ENCODE data around the gene ACSF2.

The ACSF2 gene

DNA sequence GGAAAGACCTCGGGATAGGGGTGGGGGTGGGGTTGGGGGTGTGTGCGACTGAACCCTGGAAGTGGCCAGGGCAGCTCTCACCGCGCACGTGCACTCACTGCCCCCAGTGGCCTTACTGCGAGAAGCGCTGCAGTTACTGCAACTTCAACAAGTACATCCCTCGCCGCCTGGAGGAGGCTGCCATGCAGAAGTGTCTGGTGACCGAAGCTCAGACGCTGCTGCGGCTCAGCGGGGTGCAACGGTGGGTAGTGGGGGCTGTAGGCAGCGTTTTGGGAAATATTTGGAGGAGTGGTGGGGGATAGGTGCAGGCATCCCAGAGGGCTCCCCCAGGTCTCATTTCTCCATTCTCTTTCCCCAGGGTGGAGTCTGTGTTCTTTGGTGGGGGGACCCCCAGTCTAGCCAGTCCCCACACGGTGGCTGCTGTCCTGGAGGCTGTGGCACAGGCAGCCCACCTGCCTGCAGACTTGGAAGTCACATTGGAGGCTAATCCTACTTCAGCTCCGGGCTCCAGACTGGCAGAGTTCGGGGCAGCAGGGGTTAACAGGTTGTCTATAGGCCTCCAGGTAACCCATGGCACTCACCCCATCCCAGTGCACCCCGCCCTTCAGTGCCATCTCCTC lies 53.6 kb downstream of the ACSF2 start:
- DNase-seq: peak; percentile 40

DNA sequence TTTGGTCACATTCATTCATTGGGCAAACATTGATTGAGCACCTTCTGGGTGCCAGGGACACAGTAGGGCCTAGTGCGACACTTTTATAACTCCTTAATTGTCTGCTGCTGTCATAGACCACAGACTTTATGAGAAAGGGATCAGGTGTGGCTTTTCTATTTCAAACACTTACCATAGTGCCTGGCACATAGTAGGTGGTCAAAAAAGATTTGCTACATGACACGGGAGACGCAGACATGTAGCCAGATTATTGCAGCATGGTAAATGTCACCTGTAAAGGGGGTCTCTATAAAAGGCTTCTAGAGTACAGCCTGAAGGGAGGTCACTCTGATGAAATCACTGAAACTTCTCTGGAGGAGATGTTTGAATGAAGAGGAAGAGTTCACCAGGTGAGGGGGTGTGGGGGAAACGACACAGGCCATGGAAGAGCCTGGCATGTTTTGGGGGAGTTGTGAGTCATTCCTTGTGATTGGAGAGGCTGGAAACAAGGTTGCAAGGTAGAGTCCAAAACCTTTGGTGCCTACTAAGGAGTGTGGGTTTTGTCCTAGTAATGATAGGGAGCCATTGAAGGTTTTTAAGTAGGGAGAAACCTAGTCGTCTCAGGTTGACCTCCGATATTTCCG lies 54.2 kb downstream of the ACSF2 start:
- no peak for DNase-seq

DNA sequence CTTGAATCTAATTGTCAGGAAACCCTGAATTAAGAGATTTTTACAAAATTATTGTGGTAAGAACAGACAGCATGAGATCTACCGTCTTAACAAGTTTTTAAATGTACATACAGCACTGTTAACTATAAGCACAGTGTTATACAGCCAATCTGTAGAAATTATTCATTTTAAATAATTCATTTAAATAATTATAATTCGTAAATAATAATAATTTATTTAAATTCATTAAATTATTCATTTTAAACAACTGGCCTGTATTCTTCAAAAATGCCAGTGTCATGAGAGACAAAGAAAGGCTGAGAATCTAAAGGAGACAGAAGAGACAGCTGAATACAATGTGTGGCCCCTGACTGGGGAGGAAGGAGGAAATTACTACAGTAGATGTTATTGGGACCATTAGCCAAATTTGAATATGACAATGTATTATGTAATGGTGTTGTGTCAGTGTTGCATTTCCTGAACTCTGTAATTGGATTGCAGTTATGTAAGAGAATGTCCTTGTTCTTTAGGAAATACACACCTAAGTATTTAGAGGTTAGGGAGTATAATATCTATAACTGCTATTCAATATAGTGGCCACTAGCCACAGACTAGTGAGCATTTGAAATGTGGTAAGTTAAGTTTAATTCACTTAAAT lies 55.0 kb downstream of the ACSF2 start:
- no peak for DNase-seq

DNA sequence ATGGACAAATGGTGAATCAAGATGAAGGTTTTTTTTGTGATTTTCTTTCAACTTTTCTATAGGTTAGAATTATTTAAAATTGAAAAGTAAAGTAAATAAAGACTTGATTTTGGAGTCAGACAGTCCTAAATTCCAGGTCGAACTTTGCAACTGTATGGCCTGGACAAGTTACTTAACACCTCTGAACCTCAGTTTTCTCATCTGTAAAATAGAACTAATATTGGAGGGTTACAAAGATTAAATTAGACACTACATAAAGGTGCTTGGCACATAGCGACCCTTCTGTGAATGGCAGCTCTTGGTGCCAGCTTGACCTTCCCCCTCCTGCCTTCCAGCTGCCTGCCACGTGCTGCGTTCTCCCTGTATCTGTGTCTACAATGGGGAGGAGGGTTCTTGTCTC lies 55.6 kb downstream of the ACSF2 start:
- no peak for DNase-seq

DNA sequence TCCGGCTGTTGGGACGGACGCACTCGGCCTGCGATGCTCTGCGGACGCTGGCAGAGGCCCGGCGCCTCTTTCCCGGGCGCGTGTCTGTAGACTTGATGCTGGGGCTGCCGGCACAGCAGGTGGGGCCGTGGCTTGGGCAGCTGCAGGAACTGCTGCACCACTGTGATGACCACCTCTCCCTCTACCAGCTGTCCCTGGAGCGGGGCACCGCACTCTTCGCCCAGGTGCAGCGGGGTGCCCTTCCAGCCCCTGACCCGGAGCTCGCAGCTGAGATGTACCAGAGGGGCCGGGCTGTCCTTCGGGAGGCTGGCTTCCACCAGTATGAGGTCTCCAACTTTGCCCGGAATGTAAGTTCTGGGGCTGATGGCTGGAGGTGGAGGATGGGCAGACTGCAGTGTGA lies 56.1 kb downstream of the ACSF2 start:
- no peak for DNase-seq

DNA sequence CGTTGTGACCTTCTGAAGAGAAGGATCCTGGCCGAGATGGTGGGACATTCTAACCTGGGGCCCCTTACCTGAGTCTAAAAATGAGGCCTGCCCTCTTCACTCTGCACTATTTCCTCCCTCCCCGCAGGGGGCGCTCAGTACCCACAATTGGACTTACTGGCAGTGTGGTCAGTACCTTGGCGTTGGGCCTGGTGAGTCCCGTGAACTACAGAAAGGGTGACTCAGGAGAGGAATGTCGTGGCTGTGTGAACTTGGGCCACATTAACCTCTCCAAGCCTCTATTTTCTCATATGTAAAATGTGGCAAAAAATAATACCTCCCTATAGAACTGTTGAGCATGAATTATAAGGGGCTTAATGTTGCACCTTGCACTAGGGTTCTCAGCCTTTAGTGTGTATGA lies 56.5 kb downstream of the ACSF2 start:
- DNase-seq: peak; percentile 42

DNA sequence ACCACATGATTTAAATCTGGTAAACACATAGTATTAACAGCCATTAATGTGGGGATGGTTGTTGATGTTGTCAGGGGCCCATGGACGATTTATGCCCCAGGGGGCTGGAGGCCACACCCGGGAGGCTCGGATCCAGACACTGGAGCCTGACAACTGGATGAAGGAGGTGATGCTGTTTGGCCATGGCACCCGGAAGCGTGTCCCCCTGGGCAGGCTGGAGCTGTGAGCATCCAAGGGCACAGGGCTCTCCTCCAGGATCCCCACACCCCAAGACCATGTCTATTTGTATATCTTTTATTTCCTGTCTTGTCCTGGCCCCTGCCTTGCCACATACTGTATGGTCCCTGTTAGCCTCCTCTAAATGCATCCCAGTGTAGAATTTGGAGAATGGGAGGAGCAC lies 57.2 kb downstream of the ACSF2 start:
- DNase-seq: no peak

DNA sequence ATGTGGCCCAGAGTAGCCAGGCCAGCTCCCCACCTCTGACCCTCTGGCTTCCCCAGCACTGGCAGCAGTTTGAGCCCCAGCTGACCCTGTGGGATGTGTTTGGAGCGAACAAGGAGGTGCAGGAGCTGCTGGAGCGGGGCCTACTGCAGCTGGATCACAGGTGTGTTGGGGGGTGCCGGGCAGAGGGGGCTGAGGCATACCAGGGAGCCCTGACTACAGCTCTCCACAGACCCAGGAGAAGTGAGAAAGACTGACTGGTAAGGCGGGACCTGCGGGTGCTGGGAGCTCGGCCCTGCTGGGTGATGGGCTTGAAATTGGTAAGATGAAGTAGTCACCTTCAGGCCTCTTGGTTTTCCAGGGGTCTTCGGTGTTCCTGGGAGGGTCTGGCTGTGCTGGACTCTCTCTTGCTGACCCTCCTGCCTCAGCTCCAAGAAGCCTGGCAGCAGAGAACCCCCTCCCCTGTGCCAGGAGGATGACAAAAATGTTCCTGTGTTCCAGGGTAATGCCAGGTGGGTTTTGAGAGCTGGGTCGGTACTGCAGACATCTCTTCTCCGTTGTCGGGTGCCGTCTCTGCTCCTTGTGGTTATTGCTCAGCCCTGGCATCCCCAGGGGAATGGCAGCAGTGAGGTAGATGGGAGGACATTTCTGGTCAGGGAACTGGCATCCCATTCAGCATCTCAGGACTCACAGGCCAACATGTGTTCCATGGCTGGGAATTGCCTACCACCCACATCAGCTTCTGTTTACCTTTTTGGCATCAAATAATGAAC lies 58.6 kb downstream of the ACSF2 start:
- DNase-seq: no peak

DNA sequence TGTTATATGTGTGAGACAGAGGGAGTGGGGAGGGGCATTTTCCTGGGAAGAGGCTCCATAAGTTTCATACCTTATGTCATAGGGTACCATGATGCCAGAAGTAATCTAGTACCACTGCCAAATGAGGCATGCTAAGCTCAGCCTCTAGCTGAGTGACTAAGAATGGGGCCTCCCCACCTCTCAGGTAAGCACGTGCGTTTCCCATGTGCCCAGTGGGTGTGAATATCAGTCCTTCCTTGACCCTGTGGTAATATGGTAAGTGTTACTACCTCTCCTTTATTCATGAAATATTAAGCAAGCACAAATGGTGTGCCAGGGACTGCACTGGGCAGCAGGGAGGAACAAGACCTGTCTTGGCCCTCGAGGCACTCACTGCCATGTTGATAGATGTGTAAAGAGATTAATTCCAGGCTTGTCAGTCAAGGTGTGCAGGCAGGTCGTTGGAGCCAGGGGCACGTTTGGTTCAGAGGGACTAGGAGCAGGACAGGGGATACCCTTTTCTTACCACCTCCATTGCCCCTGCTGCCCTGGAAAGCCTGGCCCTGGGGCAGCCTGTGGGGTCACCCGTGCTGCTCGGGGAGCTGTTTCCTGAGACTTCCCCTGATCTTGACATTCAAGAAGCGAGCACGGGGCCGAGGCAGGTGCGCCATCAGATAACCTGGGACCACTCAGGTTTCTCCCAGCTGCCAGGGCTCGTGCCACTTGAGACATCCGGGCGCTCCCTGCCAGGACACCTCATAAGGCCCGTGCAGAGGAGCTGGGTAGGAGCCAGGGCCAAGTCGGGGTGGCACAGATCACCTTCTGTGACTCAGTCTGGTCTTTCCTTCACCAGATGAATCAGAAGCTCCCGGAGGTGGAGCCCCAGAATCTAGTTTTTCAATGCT lies 61.4 kb downstream of the ACSF2 start:
- no peak for DNase-seq

DNA sequence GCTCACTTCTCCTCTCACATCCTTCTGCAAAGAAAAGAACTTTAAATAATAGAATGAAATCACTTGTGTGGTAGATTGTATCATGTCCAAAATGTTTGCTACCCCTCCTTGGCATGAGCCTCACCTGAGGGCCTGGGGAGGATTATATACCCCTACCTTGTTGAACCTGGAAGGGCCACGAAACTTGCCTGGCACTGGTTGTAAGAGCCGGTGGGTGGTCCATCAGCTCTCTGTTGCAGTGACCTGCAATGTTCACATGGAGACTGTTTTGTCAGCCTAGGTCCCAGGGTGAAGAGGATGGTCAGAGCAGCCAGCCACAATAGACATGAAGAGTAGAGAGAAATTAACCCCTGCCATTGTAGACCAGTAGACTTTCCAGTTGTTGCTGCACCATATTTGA lies 62.9 kb downstream of the ACSF2 start:
- no peak for DNase-seq

DNA sequence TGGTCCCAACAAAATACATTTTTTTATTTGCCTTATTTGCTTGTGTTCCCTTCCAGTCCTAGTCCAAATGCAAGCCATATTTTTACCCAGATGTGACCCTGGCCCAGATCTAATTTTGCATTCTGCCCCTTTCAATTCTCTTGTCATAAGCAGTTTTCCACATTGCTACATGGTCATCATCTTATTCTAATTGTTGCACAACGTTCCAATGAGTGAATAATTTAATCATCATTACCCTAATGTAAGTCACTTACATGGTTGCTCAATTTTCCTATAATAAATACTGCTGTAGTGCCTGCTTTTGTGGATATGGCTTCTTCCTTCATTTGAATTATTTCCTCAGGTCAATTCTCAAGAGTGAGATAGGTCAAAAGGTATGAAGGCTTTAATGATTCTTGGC lies 65.5 kb downstream of the ACSF2 start:
- no peak for DNase-seq

DNA sequence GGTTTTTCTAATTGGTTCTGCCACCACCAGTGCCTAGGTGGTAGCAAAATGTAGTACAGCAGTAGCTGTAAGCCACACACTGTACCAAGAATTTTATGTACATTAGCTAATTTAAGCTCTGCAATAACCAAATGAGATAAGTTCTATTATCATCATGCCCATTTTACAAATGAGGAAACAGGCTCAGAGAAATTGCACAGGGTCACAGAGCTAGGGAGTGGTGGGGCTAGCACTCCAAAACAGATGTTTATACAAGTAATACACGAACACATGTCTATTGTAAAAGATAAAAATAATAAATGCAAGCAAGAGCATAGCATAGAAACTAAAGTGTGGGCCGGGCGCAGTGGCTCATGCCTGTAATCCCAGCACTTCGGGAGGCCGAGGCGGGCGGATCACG lies 66.2 kb downstream of the ACSF2 start:
- DNase-seq: no peak

DNA sequence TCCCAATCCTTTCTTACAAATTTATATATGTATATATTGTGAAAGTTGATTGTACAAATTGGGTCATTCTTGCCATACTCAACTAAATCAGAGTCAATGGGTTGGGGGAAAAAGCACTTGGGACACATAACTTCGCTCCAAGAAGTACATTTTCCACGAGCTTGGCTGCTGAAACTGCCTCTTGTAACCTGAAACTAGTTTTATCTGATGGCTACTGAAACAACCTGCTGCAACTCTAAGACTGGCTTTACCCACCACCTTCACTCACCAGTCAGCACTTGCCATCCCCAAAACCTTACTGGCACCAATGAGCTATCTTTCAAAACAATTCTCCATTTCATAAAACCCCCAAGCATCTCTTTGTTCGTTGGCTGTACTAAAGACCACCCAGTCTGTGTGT lies 67.7 kb downstream of the ACSF2 start:
- no peak for DNase-seq

DNA sequence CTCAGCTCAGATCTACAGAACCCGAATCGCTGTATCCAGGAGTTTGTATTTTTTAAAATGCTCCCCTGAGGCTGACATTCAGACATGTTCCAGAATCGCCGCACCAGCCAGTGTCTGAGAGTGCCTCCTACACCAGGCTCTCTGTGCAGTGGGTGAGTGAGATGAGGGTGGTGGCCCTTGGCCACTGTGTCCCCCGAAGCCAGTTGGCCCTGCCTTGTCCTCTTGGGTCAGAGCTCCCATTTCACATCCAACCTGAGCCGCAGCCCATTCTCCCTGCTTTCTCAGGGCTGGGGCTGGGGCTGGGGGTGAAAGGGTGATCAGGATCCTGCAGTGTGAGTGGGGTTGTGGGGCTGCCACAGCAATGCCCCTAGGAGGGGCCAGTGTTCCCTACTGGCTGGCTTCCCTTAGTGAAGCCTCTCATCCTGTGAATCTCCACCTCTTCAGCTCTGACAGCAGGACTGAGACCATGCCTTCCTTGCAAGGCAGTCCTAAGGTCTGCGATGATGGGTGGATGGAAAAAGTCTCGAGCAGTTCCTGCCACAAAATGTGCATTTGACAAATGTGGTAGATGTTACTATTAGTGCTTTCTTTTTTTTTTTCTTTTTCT lies 69.3 kb downstream of the ACSF2 start:
- no peak for DNase-seq

DNA sequence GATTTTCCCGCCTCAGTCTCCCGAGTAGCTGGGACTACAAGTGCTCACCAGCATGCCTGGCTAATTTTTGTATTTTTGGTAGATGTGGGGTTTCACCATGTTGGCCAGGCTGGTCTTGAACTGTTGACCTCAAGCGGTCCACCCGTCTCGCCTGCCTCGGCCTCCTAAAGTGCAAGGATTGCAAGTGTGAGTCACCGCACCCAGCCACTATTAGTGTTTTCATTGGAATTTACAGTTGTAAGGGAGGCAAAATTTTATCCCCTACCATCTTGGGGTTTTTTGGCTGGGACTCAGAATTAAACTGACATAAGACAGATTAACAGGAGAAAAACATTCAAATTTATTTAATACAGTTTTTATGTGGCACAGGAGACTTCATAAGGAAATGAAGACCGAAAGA lies 69.9 kb downstream of the ACSF2 start:
- DNase-seq: no peak

DNA sequence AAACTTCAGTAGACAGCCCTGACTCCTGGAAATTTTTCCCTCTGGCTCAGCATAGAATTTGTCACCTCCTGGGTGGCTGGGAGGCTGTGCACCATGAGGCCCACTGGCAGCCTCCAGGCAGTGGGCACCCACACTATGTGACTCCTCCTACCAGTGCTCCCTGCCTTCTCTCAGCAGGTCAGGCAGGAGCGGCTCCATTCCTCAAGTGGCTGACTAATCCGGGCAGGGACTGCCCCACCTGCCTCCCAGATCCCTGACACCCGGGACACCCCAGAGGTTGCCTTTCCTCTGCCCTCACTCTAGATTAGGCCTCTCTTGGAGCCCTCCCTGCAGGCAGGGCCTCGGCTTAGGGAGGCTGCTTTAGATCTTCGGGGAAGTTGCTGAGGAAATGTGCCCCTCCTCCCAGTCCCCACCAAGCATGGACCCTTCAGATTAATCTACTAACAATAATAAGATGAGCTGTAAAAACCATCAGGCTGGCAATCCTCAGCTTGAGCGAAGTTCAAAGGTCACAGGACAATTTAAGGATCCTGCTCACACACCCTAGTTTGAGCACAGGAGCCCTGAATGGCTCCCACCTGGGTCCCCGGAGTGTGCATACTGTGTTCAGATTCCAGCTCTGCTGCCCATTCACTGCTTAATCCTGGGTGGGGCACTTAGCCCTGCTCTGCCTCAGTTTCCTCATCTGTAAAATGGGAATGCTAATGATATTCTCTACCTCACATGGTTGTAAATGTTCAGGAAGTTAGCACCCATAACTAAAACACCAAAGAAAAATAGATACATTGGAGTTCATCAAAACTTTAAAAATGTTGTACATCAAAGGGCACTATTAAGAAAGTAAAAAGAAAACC lies 72.2 kb downstream of the ACSF2 start:
- DNase-seq: no peak

DNA sequence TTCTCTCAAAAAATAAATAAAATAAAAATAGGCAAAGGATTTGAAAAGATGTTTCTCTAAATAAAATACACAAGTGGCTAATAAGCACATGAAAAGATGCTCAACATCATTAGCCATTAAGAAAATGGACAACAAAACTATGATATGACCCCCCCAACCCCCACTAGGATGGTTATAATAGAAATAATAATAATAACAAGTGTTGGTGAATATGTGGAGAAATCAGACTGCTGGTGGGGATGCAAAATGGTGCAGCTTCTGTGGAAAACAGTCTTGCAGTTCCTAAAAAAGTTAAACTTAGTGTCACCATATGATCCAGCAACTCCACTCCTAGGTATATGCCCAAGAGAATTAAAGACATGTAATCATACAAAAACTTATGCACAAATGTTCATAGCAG lies 73.3 kb downstream of the ACSF2 start:
- DNase-seq: no peak

DNA sequence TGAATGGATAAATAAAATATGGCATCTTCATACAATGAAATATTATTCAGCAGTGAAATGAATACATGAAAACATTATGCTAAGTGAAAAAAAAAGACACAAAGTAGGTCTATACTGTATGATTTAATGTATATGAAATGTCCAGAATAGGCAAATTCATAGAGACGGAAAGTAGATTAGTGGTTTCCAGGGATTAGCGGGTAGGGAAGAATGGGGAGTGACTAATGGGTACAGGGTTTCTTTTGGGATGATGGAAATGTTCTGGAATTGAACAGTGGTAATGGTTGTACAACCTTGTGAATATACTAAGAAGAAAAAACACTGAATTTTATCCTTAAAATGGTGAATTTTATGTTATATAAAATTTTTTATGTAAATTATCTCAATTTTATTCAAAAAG lies 73.7 kb downstream of the ACSF2 start:
- DNase-seq: no peak

DNA sequence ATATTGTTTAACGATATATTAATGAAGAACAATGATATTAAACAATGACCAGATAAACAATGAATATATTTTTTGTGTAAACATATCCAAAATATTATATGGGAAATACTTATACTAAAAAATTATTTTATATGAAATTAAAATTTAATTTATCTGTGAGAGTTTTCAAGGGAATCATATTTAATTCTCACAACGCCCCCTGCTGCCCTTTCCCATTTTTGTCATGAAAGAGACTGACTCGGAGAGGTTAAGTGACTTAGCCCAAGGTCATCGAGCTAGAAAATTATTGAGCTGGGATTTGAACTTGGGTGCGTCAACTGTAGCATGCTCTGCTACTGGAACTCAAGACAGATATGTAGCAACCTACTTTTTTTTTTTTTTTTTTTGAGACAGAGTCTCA lies 75.0 kb downstream of the ACSF2 start:
- no peak for DNase-seq

DNA sequence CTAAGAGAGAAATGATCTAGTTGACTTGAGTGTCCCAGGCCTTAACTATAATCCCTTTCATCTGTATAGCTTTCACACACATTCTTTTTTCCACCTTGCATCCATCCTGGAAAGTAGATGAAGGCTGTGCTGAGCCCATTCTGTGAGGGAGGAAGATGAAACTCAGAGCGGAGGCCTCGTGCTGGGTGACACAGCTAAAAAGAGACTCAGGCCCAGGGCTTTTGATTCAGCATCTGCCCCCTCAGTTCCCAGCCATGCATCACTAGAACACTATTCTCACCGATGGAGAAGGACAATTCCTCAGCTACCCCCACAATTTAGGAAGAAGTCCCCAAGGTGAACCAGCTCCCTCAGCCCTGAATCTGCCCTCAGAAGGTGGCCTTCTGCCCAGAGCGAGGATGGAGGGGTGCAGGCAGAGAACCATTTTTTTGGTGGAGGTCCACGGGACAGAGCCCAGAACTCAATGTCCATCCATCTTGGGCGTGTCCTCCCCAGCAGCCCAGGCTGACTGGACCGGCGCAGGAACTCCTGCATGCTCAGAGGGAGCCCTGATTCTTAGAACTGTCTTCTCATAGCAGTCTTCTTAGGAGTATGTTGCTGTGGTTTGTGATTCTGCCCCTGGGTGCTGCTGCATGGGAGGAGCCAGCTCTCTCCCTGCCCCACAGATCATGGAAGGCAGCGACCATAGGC lies 76.4 kb downstream of the ACSF2 start:
- DNase-seq: no peak

DNA sequence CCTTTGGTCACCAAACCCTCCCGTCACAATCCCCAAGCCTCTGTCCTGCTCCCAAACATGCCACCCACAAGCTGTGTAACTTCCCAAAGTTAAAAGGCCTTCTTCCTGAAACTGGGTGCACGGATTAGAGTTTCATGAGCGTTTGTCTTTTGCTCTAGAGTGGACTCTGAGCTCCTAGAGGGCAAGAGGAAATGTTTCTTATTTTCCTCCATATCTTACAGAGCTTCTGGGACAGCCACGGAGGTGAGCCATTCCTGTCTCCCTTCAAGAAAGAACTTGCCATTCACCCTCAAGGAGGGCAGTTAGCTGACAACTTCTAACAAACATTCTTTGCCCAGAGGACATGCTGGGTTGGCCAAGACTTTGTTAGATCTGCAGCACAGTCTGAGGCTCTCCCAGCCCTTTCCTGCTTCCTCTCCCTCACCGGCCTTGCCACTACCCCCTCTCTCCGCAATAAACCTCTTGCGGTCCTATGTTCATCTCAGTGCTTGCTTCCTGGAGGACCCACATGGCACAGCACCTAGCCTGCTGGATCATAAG lies 79.6 kb downstream of the ACSF2 start:
- no peak for DNase-seq
